RPMI8226 (cell line): ENCODE results near the gene VSIG2.

Experiments used
- DNase-seq: peaks from one replicate; pipeline ENCODE4 v3.0.0-alpha.2; 2015

VSIG2 gene

GRCh38 chr11:124748100-124748418 lies 4.0 kb downstream of the VSIG2 start:
- no peak for DNase-seq

GRCh38 chr11:124747406-124748099 lies 4.5 kb downstream of the VSIG2 start:
- no peak for DNase-seq

GRCh38 chr11:124746621-124747243 lies 5.3 kb downstream of the VSIG2 start:
- peak; percentile 84 for DNase-seq

- DNase-seq = peak; percentile 47
These were observed 6.0 kb downstream of the VSIG2 start for GRCh38 chr11:124745835-124746620.

GRCh38 chr11:124745270-124745834 lies 6.7 kb downstream of the VSIG2 start:
- no peak for DNase-seq

- no peak for DNase-seq
These were observed 9.0 kb downstream of the VSIG2 start for GRCh38 chr11:124743050-124743449.

- no peak for DNase-seq
These were observed 9.5 kb downstream of the VSIG2 start for GRCh38 chr11:124742555-124742954.

- DNase-seq = peak; percentile 41
These were observed 11.7 kb downstream of the VSIG2 start for GRCh38 chr11:124740277-124740882.

- peak; percentile 90 for DNase-seq
These were observed 12.4 kb downstream of the VSIG2 start, which contains the start of gene NRGN for GRCh38 chr11:124739479-124740276. Gene NRGN (plus strand): TSS chr11:124739942. CDS start chr11:124740085, 143 bp downstream.

- DNase-seq = no peak
These were observed 13.2 kb downstream of the VSIG2 start for GRCh38 chr11:124738713-124739478.

- DNase-seq = no peak
These were observed 14.3 kb downstream of the VSIG2 start for GRCh38 chr11:124737638-124738305.

- DNase-seq = no peak
These were observed 15.3 kb downstream of the VSIG2 start for GRCh38 chr11:124736736-124737135.

- DNase-seq = no peak
These were observed 19.8 kb downstream of the VSIG2 start for GRCh38 chr11:124732230-124732629.

GRCh38 chr11:124729571-124729970 lies 22.5 kb downstream of the VSIG2 start:
- DNase-seq = no peak

- DNase-seq = no peak
These were observed 23.9 kb downstream of the VSIG2 start for GRCh38 chr11:124728134-124728533.

GRCh38 chr11:124727474-124727873 lies 24.6 kb downstream of the VSIG2 start:
- no peak for DNase-seq

- DNase-seq = no peak
These were observed 26.3 kb downstream of the VSIG2 start for GRCh38 chr11:124725719-124726105.

GRCh38 chr11:124724979-124725718 lies 26.9 kb downstream of the VSIG2 start:
- DNase-seq = no peak

- no peak for DNase-seq
These were observed 29.9 kb downstream of the VSIG2 start for GRCh38 chr11:124722176-124722575.

GRCh38 chr11:124719534-124719933 lies 32.5 kb downstream of the VSIG2 start:
- no peak for DNase-seq
